IPS-11a (cell line): ENCODE measurements around the gene NLE1.
A peak's percentile ranks its signal among the peaks of the same experiment; 100 is the strongest.
"Not testable (repeated sequence)": the region's sequence is repeated elsewhere in the genome, so short reads cannot be mapped to it uniquely, and the experiment has no call there.

Experiments
- H3K4me3 ChIP-seq: one replicate; pipeline ENCODE4 v1.5.1; 2013; ENCODE audit warnings: low read depth, low read length, control low read depth

Gene NLE1

GRCh38 chr17:35141681-35142466 is at the start of gene NLE1:
TSS of gene NLE1 (minus strand) at chr17:35142303. CDS start at chr17:35142275, 28 bp downstream.
- peak within 1 kb of the TSS; percentile 95 for H3K4me3 ChIP-seq

GRCh38 chr17:35191001-35191695 is 49.0 kb upstream of the NLE1 start:
- H3K4me3 ChIP-seq, result no peak overlapping the region

DNA sequence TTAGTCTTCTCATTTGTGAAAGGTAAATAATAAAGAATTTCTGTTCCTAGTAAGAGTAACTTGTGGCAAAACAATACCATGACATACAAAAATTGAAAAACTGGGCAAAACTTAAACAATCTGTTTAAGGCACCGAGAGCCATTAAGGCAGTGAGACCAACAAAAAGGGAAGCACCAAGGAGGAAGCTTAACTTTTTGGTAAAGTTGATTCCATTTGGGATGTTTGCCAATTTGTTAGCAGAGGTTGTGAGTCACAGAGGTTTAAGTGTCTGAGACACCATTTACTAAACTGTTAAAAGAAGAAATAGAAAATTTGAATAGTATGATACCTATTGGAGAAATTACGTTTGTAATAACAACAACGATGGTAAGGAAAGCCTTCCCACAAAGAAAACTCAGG is 47.2 kb upstream of the NLE1 start:
- H3K4me3 ChIP-seq, result no peak overlapping the region

DNA sequence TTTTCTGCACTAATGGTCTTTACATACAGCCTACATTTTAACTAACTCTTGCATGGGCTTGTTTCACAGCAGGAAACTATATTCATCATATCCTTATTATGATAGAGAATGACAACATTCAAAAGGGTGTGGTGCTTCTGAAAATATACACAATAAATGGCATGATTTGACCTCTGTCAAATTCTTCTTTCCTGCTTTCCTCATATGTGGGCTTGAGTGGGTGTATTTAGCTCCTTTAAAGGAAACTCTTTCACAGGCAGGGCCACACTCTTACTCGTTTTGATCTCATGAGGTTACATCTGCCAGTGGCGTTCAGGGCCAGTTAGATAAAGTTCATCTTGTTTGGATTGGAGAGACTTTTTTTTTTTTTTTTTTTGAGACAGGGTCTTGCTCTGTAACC is 46.0 kb upstream of the NLE1 start:
- no peak overlapping the region for H3K4me3 ChIP-seq

- no peak overlapping the region for H3K4me3 ChIP-seq
These were observed 45.4 kb upstream of the NLE1 start for GRCh38 chr17:35187481-35187880.

GRCh38 chr17:35185849-35186248 is 43.7 kb upstream of the NLE1 start:
- H3K4me3 ChIP-seq, result no peak overlapping the region

DNA sequence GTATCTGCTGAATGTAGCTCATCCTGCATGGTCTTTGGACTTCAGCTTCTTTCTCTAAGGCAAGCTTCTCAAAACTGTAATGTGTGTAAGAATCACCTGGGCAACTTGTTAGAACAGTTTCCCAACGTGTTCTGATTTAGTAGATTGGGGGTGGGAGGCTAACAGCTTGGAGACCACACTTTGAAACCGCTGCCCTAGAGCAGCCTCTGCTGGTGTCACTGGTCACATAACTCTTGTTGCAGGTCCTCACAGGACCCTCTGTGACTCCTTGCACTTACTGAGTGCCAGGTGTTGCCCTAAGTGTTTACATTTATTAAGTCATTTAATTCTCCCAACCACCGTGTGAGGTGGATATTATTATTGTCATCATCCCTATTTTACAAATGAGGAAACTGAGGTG is 42.2 kb upstream of the NLE1 start:
- no peak overlapping the region for H3K4me3 ChIP-seq

DNA sequence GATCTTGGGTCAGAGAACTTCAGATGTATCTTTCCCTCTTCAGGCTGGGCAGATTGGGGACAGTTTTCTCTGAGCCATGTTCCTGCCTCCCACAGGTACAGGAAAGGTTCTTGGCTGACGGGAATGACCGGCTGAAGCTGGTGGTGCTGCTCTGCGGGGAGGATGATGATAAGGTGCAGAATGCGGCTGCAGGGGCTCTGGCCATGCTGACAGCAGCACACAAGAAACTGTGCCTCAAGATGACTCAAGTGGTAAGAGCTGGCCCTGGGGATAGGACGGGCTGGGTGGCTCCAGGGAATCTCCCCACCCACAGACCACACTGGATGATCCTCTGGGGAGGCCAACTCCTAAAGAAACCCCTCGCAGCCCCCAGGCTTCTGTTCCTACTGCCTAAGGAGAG is 41.2 kb upstream of the NLE1 start:
- no peak overlapping the region for H3K4me3 ChIP-seq

GRCh38 chr17:35179379-35179778 is 37.3 kb upstream of the NLE1 start:
- H3K4me3 ChIP-seq, result not testable (repeated sequence)

GRCh38 chr17:35176897-35177296 is 34.8 kb upstream of the NLE1 start:
- no peak overlapping the region for H3K4me3 ChIP-seq

DNA sequence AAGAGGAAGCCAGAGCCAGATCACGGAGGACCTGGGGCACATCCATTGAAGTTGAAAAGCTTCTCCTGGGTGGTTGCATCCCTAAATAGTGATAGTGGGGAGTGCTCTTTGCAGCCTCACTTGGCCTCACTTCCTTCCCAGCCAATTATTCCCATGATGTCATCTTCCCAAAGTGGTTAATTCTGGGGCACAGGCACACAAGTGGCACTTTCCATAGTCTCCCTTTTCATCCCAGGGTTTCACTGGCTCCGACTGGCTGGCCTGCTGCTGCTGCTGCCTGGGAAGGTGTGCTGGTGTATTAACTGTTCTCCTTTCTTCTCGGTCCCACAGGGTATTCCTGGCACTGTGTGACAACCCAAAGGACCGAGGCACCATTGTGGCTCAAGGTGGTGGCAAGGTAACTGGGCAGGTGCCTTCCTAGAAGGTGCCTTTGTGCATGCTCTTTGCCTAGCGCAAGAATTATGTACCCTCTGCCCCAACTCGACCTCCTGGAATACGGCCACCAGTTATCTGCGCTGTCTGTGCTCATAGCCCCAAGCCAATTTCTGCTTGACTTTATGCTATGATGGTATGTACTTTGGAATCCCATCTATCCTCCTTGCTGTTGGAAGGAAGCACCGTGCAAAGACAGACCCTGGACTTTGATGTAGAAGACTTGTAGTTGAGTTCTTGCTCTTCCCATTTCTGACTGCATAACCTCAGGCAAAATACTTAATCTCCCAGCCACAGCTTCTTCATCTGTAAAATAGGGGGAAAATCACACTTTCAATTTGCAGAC is 33.7 kb upstream of the NLE1 start:
- H3K4me3 ChIP-seq, result no peak overlapping the region

DNA sequence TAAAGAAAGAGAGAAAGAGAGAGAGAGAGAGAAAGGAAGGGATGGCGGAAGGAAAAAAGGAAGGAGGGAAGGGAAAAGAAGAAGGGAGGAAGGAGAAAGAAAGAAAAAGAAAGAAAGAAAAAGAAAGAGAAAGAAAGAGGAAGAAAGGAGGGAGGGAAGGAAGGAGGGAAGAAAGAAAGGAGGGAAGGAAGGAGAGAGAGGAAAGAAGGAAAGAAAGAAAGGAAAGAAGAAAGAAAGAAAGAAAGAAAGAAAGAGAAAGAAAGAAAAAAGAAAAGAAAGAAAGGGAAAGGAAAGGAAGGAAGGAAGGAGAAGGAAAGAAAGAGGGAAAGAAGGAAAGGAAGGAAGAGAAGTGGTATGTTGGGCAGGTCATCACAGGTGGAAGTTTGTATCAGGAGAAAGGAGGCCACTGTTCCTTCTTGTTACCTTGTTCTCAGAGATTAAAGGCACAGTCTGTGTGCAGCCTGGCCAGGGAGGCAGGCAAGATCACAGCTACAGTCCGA is 32.8 kb upstream of the NLE1 start:
- H3K4me3 ChIP-seq, result no peak overlapping the region

- not testable (repeated sequence) for H3K4me3 ChIP-seq
These were observed 30.2 kb upstream of the NLE1 start for GRCh38 chr17:35172321-35172720.

- H3K4me3 ChIP-seq, result no peak overlapping the region
These were observed 29.7 kb upstream of the NLE1 start for GRCh38 chr17:35171834-35172233.

DNA sequence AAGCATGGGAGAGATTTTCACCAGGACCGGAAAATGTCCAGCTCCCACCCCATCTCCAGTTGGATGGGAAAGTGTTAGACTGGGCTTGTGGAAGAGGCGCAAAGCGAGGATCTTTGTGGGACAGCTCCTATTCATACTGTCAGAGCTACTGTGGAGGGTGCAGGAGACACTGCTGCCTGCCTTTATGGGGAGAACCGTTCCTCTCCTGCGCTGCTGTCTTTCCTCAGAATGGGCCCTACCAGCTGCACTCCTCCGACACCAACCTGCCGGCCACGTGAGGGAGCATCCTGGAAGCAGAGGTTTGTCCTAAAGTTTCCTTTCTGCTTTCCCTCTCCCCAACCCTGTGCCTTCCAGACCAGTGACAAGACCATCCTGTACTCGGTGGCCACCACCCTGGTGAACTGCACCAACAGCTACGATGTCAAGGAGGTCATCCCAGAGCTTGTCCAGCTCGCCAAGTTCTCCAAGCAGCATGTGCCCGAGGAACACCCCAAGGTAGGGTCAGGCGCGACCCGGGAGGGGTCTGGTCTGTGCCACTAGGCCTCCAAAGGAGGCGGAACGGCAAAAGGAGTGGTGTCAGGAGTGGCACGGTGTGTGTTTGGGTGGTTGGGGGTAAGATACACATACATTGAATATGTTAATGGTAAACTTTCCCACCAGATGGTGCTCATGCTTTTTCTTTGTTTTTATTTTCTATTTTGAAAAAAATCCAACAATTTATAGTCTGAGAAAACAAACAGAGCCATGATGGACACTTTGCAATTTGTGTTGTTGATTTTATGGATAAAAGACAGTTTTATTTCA is 29.1 kb upstream of the NLE1 start:
- H3K4me3 ChIP-seq, result no peak overlapping the region

GRCh38 chr17:35169835-35170363 is 27.8 kb upstream of the NLE1 start:
- no peak overlapping the region for H3K4me3 ChIP-seq

- H3K4me3 ChIP-seq, result no peak overlapping the region
These were observed 25.6 kb upstream of the NLE1 start for GRCh38 chr17:35167666-35168065.

- no peak overlapping the region for H3K4me3 ChIP-seq
These were observed 24.9 kb upstream of the NLE1 start for GRCh38 chr17:35167046-35167445.

DNA sequence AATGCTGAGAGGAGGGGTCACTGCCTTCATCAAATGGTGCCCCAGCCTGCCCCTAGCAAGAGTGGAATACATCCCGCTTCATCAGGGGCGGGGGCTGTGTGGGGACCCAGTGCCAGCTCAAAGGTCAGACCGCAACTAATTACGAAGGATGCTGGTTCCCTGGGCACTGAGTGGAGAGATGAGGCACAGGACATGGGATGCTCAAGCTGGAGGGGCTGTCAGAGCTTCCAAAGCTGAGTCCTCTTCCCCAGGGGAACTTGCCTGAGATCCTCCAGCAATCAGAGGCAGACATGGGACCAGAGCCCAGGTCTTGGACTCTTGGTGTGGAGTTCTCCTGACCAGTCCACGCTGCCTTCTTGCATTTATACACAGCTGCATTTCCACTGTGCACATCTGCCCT is 24.4 kb upstream of the NLE1 start:
- H3K4me3 ChIP-seq, result no peak overlapping the region

- H3K4me3 ChIP-seq, result no peak overlapping the region
These were observed 22.6 kb upstream of the NLE1 start for GRCh38 chr17:35164716-35165115.
